ENCODE measurements around the gene CCDC107.

DNA sequence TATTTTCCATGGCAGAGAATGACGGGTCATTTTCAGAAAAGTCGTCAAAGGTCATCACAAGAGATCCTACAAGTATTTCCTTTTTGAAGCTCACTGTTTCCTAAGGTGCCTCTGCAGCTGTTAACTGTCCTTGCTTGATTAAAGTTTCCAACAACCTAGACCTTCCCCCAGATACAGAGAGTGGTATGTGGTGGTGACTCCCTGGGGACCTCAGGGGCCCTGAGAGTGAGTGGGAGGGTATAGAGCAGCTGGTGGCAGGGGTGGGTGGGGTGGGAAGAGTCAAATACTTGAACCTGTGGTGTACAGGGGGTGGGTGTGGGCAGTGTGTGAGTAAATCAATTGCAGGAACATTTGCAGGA is 38.3 kb upstream of the CCDC107 start:
- TF ChIP-seq, protein P1, sequence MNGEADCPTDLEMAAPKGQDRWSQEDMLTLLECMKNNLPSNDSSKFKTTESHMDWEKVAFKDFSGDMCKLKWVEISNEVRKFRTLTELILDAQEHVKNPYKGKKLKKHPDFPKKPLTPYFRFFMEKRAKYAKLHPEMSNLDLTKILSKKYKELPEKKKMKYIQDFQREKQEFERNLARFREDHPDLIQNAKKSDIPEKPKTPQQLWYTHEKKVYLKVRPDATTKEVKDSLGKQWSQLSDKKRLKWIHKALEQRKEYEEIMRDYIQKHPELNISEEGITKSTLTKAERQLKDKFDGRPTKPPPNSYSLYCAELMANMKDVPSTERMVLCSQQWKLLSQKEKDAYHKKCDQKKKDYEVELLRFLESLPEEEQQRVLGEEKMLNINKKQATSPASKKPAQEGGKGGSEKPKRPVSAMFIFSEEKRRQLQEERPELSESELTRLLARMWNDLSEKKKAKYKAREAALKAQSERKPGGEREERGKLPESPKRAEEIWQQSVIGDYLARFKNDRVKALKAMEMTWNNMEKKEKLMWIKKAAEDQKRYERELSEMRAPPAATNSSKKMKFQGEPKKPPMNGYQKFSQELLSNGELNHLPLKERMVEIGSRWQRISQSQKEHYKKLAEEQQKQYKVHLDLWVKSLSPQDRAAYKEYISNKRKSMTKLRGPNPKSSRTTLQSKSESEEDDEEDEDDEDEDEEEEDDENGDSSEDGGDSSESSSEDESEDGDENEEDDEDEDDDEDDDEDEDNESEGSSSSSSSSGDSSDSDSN (IDR thresholded peaks at IDR 0.05; ENCODE audit: borderline replicate concordance in 1 of 2, low read depth in 2 of 2, low read length in 2 of 2) = no peak
- no peak for TF ChIP-seq MXI1 (IDR thresholded peaks at IDR 0.05; ENCODE audit: low read depth, low read length)
- TF ChIP-seq, protein P2, sequence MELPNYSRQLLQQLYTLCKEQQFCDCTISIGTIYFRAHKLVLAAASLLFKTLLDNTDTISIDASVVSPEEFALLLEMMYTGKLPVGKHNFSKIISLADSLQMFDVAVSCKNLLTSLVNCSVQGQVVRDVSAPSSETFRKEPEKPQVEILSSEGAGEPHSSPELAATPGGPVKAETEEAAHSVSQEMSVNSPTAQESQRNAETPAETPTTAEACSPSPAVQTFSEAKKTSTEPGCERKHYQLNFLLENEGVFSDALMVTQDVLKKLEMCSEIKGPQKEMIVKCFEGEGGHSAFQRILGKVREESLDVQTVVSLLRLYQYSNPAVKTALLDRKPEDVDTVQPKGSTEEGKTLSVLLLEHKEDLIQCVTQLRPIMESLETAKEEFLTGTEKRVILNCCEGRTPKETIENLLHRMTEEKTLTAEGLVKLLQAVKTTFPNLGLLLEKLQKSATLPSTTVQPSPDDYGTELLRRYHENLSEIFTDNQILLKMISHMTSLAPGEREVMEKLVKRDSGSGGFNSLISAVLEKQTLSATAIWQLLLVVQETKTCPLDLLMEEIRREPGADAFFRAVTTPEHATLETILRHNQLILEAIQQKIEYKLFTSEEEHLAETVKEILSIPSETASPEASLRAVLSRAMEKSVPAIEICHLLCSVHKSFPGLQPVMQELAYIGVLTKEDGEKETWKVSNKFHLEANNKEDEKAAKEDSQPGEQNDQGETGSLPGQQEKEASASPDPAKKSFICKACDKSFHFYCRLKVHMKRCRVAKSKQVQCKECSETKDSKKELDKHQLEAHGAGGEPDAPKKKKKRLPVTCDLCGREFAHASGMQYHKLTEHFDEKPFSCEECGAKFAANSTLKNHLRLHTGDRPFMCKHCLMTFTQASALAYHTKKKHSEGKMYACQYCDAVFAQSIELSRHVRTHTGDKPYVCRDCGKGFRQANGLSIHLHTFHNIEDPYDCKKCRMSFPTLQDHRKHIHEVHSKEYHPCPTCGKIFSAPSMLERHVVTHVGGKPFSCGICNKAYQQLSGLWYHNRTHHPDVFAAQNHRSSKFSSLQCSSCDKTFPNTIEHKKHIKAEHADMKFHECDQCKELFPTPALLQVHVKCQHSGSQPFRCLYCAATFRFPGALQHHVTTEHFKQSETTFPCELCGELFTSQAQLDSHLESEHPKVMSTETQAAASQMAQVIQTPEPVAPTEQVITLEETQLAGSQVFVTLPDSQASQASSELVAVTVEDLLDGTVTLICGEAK (IDR thresholded peaks at IDR 0.05) = no peak
- TF ChIP-seq, protein P2 (CRISPR knock-in tag; IDR thresholded peaks at IDR 0.05) = no peak
- no peak for TF ChIP-seq CREB1 (IDR thresholded peaks at IDR 0.05)
- TF ChIP-seq CREB1 (CRISPR knock-in tag; IDR thresholded peaks at IDR 0.05) = no peak

Data from K562 (cell line).